ENCODE measurements around the gene IBTK. TPM values are rescaled to one million over a fixed set of nuclear protein-coding genes. Genes with fewer than 3 reads are reported as not detected.

IBTK gene
- total and polyA plus RNA-seq, 2 of the 4 experiments (the other 2 are of a cell fraction): 9.7 to 45.0 TPM

- Histone ChIP-seq H4K20me1 (ENCODE audit: insufficient read depth, low read length) (no peaks in the 10 kb centered on the region), H2BK15ac (ENCODE audit: low read depth, low read length) (no peak overlapping the region), H3K4me2 (ENCODE audit: low read depth, low read length) (no peak overlapping the region), H2AK5ac (ENCODE audit: low read depth, low read length) (no peak overlapping the region), H2AFZ (replicated peaks; ENCODE audit: low read length, poor library complexity) (no peak overlapping the region), H3K36me3 (ENCODE audit: control insufficient read depth, insufficient read depth, low read length) (no peaks in the 10 kb centered on the region), H3K4ac (ENCODE audit: low read depth, low read length) (no peak overlapping the region), H4K8ac (ENCODE audit: low read depth in 2 of 2, low read length in 2 of 2) (no peak overlapping the region), H3K18ac (ENCODE audit: low read depth, low read length) (no peak overlapping the region), H3K9me3 (ENCODE audit: control insufficient read depth, insufficient read depth, low read length) (no peaks in the 10 kb centered on the region), H3K79me1 (ENCODE audit: low read depth in 1 of 2, low read length in 2 of 2) (no peaks in the 10 kb centered on the region), H4K5ac (ENCODE audit: low read depth, low read length) (no peak overlapping the region), H2BK5ac (ENCODE audit: low read depth, low read length, poor library complexity, severe bottlenecking) (no peak overlapping the region), H3K27ac (ENCODE audit: insufficient read depth, low read length) (no peak overlapping the region), H2AK9ac (replicated peaks; ENCODE audit: low read depth, low read length, poor library complexity) (no peak overlapping the region), H3K9ac (ENCODE audit: low read depth, low read length) (no peak overlapping the region), H2BK120ac (ENCODE audit: low read depth, low read length) (no peak overlapping the region), H3K4me3 (ENCODE audit: insufficient read depth, low read depth, low read length) (no peak overlapping the region), H2BK20ac (ENCODE audit: low read depth, low read length) (no peak overlapping the region), H3K23ac (ENCODE audit: low read depth, low read length) (no peak overlapping the region), H3K4me1 (ENCODE audit: control insufficient read depth, insufficient read depth, low read length) (no peaks in the 10 kb centered on the region), H4K91ac (ENCODE audit: insufficient read depth, low read depth, low read length) (no peak overlapping the region), H3K27me3 (ENCODE audit: control insufficient read depth, insufficient read depth, low read length) (no peaks in the 10 kb centered on the region), H3K9me1 (ENCODE audit: insufficient read depth, low read length) (no peaks in the 10 kb centered on the region), H3K14ac (replicated peaks; ENCODE audit: low read depth, low read length) (no peak overlapping the region), H3K56ac (ENCODE audit: extremely low read depth, insufficient read depth, low read length) (no peak overlapping the region)
- dilution Hi-C loops (cut with HindIII; ENCODE audit: low sequenced_read_pairs, unreplicated experiment) (no loop called here), in situ Hi-C loops (cut with MboI; ENCODE audit: low sequenced_read_pairs) (no loop called here), intact Hi-C loops (cut with micrococcal nuclease) (no loop called here)
- ChIA-PET CTCF (interaction anchor here (0.6 kb wide), 1 partner anchor 174 kb away, joined by 5 read pairs; no protein-coding TSS in a partner anchor), POLR2A (ENCODE audit: unreplicated experiment) (no interaction called here)
- no peak for ATAC-seq (ENCODE audit: low read depth)
- WGBS, 2 experiments (ENCODE audit: extremely low coverage in 2 of 2, insufficient read length in 1 of 2): no CpG with 5 or more reads among the region's 12 CpGs
- TF ChIP-seq MAFK (IDR thresholded peaks at IDR 0.05; ENCODE audit: low read depth, low read length) (no peak), RFX5 (IDR thresholded peaks at IDR 0.05; ENCODE audit: low read depth, low read length) (no peak), SMC3 (IDR thresholded peaks at IDR 0.05; ENCODE audit: low read depth, low read length) (no peak), ELK1 (IDR thresholded peaks at IDR 0.05; ENCODE audit: borderline replicate concordance, low read depth, low read length) (no peak), MAZ (IDR thresholded peaks at IDR 0.05; ENCODE audit: borderline replicate concordance, low read depth, low read length) (no peak), RAD21 (IDR thresholded peaks at IDR 0.05; ENCODE audit: low read length) (no peak), BHLHE40 (IDR thresholded peaks at IDR 0.05; ENCODE audit: low read depth, low read length) (no peak), MXI1 (IDR thresholded peaks at IDR 0.05; ENCODE audit: borderline replicate concordance, low read depth, low read length) (no peak), RCOR1 (IDR thresholded peaks at IDR 0.05; ENCODE audit: insufficient replicate concordance, low read length) (no peak), FOS (IDR thresholded peaks at IDR 0.05; ENCODE audit: low read depth, low read length) (no peak), NFE2L2 (IDR thresholded peaks at IDR 0.05; ENCODE audit: low read depth, low read length) (no peak)
- TF ChIP-seq, protein P1, sequence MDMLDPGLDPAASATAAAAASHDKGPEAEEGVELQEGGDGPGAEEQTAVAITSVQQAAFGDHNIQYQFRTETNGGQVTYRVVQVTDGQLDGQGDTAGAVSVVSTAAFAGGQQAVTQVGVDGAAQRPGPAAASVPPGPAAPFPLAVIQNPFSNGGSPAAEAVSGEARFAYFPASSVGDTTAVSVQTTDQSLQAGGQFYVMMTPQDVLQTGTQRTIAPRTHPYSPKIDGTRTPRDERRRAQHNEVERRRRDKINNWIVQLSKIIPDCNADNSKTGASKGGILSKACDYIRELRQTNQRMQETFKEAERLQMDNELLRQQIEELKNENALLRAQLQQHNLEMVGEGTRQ (IDR thresholded peaks at IDR 0.05; ENCODE audit: low read depth, low read length): no peak
- DNase-seq: no peak
- no TSS peak for BruUV-seq (replicated peaks)
Observed at GRCh38 chr6:82160255-82160990, 87.1 kb downstream of the IBTK start.

Measured in IMR-90 (cell line).